Posterior cingulate gyrus (tissue), 11 donors: Measurements from ENCODE around the gene SRSF4.
"Not testable (repeated sequence)": the region's sequence is repeated elsewhere in the genome, so short reads cannot be mapped to it uniquely, and the experiment has no call there.

ENCODE experiments used
- DNase-seq, 10 donors: peaks; one replicate each; pipeline versions ENCODE4 v3.0.0 to v3.0.0-alpha.2; 2020 to 2021; ENCODE audit warnings: mixed read lengths in 3 of 10
- intact Hi-C: fragments of 100-400 bp; cut with DNase I; formaldehyde crosslinking; loops from one replicate; pipeline ENCODE4 v1.15.1; 2023

Gene SRSF4

DNA sequence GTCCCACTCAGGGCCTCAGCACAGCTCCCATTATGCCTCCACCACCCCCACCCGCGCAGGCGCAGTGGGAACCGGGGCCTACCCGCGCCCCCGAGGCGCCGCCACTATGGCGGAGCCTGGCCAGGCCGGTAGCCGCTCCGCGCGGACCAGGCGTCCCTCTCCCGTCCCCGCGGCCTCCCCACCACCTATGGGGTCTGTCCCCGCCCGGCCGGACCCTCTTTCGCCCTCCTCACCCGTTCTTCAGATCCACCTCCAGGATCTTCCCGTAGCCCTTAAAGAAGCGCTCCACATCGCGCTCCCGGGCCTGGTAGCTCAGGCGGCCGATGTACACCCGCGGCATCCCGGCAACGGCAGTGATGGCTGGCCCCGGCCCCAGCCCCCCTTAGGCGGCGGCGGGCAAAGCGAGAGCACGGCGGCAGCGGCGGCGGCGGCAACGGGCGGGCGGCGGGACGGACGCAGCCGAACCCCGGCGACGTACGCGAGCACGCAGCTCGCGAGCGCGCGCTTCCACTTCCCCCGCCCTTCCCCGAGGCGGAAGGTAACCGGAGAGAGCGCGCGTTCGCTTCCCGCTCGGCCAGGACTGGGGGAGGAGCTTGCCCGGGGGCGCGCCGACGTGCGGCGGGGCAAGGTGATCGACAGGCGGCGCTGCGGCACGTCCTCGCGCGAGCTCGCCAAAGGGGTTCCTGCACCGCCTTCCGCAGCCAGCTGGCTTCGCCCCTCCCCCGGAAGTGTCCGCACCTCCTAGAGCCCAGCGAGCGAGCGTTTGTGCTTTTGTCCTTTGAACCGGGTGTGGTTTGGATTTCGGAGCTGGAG, at the start of gene SRSF4:
Gene SRSF4 (minus strand): TSS at position 488 of the 813 bp plus-strand sequence. CDS start 148 bp downstream, at position 340.
- intact Hi-C loops = loop anchor here (2.0 to 5.0 kb wide), 2 partner anchors 21 to 299 kb away; no protein-coding TSS in a partner anchor
- peak; percentile 94 to 100 (median 98) for DNase-seq

DNA sequence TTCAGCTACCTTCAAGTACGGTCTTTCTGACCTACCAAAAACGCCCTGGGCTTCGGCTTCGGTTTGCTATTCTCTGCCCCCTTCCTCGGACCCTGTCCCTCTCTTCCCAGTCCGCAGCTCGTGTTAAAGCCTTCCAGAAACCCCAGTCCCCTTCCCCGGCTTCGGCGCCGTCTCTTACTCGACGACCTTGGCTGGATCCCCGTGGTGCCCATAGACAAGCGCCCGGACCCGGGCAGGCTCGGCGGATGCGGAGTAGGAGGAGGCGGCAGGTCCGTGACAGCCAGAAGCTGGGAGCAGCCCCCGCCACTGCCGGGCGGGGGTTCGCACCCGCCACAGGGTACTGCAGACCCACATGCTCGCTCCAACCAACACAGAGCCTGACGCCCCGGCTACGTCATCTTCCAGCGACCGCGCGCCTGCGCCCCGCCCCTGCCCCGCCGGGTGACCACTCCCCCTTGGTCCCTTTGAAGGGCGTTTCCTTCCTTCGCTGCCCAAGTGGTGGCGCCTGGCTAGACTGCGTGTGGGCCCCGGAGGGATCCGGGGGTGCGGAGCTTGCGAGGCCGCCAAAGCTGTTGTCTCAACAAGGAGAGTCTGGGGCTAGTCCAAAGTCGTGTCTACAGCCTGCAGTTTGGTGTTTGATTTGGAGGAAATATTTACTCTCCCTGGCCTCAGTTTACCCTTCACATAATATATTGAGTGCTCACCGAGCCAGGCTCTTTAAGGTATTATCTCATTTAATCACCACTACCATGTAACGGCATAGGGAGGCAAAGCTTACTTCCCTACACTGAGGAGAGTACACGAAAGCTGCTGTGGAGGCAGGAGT, 49.1 kb upstream of the SRSF4 start, which contains the start of gene MECR:
Gene MECR (minus strand): TSS at position 382 of the 826 bp plus-strand sequence. CDS start 28 bp downstream, at position 354.
- DNase-seq = peak; percentile 92 to 99 (median 96)
- intact Hi-C loops = loop anchor here (10.0 kb wide), 1 partner anchor 1544 kb away; no protein-coding TSS in a partner anchor

DNA sequence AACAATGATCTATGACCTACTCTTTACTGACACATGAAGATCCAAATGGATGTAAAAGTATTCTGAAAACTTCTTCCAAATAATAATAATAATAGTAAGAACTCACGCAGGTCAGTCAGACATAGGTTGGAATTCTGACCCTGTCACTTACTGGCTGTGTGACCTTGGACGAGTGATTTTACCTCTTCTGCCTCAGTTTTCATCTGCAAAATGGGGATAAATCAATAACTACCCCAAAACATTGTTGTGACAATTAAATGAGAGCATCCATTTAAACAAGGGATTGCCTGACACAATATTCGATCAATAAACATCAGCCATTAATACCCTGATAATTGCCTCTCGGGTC, 48.5 kb upstream of the SRSF4 start:
- intact Hi-C loops = loop anchor here (10.0 kb wide), 1 partner anchor 1545 kb away; no protein-coding TSS in a partner anchor
- DNase-seq = no peak

DNA sequence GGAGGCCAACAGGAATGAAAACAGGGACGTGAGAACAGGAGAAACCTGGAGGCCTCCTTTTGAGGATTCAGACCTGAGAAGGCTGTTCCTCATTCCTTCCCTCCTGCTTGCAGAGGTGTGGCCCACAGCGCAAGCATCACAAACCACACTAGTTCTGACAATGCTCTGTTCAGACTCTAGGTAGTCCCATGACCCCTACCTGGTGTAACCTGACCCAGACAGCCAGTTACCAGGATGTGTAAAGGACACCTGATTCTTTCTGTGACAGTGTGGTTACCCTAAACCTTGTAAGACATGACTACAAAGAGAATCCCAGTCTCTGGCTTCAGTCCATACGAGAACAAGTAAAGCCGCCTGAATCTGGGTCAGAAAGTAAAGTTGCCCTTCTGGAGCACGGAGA, 45.8 kb upstream of the SRSF4 start:
- intact Hi-C loops = no loop called here
- peak in 1 of 10 donors; percentile 9 for DNase-seq

DNA sequence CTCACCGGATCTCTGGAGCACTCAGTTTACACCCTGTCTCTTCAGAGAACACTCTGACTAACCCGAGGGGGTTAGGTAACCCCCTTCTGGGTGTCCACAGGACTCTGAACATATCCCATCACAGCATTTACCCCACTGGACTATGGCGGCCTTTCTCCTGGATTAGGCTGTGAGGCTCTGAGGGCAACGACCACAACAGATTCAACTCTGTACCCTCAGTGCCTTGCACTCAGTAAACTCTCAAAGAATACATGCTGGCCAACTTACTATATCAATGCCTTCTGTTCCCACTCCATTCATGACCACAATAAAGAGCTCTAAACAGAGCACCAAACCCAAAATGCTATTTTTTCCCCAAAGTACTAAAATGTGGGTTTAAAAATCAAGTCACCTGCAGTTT, 43.7 kb upstream of the SRSF4 start:
- intact Hi-C loops = no loop called here
- no peak for DNase-seq

DNA sequence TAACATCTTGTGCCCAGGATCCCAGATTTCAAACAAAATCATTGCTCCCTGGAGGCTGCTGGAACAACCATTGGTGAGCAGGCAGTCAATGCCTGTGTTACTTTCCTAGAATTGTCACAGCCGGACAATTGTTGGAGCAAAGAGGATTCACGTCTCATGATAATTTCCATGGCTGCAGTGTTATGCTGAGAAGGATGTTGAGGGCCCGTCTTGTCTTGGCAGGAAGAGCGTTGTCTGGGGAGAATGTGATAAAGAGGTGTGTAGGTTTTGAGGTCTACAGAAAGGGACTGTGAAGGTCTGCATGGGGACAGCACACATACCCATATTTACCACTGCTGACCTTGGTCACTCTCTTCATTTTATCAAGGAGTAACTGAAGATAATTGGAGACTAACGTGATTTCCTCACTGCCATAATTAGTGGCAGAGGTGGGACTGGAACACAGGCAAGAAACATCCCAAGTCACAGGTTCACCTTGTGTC, 42.7 kb upstream of the SRSF4 start:
- no peak for DNase-seq
- intact Hi-C loops = no loop called here

DNA sequence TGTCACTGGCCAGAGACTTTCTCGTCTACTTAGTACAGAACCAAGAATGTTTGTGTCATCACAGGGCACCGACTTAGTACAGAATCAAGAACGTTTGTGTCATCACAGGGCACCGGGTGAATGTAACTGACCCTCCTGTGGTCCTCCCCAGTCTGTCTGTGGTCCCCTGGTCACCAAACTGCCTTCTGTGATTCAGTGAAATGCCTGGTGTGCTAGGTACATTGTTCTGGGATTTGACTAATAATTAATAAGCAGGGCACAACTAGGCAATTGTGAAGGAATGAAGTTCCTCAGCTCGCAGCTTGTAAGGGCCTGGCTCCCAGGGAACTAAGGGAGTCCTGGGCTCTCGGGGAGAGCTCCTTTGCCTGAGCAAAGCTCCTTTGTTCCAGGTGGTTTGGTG, 41.8 kb upstream of the SRSF4 start:
- intact Hi-C loops = no loop called here
- no peak for DNase-seq

DNA sequence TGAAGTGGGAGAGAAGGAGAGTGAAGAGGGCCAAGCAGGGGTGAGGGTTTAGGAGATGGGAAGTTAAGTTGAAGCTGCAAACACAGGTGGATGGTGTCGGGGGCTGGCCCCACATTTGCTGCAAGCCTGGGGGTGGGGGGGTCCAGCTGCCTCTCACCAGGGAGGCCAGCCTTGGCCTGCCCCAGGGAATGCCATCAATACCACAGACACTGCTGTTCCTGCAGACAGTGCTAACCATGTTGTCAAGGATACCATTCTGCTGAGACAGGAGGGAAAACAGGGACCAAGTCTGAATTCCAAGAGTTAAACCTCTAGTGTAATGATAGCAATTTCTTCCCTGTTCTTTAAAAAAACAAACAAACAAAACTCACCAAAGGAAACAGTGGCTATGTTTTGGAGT, 41.0 kb upstream of the SRSF4 start:
- DNase-seq = no peak
- intact Hi-C loops = no loop called here

DNA sequence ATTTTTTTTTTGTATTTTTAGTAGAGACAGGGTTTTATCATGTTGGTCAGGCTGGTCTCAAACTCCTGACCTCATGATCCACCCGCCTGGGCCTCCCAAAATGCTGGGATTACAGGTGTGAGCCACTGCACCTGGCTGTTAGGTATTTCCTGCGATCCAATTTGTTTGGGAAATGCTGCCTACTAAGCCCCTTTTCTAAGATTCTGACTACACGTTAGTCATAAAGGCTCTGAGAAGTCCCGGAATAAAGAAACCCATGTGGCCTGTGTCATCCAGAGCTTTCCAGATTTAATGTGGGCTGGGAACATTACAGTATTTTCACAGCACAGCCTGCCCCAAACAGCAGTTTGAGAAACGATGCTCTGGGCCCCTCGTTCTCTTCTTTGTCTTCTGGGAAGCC, 40.6 kb upstream of the SRSF4 start:
- intact Hi-C loops, DNase-seq: not testable (repeated sequence)

DNA sequence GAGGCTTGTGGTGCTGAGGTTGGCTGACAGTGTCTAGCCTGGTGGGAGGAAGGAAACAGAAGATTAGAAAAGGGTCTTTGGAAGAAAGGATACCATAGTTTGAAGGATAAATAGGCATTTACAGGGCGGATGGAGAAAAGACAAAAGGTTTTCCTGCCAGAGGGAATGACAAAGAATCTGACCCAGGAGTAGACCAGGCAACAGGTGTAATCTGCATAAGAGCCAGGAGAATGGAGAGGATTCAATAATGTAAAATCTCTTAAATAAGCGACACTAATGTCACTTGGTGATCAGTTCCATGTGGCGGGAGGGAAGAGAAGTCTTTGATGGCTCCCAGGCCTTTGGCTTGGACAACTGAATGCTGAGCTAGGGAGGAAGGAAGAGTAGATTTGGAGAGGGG, 39.6 kb upstream of the SRSF4 start:
- DNase-seq = no peak
- intact Hi-C loops = no loop called here

DNA sequence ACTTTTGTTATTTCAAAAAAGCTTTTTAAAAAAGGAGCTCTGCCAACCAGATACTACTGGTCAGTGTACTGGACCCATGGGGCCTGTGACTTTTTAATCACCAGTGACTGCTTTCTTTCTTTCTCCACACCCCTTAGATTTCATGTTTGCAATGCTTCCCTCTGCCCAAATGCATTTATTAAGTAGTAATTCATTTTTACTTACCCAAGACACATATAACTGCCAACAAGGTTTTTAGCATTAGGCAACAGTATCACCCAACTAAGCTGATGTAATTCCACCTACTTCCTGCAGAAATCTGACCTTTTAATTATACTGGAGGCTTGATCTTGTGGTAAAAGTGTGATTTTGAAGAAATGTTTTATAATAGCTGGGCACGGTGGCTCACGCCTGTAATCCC, 36.5 kb upstream of the SRSF4 start:
- DNase-seq = no peak
- intact Hi-C loops = no loop called here

DNA sequence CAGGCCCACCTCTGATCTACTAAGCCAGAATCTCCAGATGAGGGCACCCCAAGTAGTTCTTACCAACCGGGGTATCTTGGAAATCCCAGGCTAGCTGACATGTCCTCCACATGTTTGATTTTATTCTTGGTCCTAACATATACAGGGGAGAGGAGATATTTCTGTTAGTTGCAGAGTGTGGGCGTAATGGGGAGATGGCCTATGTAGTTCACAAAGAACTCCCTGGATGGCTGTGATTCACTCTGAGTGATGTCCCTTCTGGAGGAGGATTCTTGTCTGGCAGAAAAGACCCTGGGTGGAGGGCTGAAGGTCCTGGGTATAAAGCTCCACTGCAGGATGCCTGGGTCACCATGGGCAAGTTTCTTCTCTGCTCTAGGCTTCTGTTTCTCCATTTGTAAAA, 35.9 kb upstream of the SRSF4 start:
- intact Hi-C loops = no loop called here
- no peak for DNase-seq

DNA sequence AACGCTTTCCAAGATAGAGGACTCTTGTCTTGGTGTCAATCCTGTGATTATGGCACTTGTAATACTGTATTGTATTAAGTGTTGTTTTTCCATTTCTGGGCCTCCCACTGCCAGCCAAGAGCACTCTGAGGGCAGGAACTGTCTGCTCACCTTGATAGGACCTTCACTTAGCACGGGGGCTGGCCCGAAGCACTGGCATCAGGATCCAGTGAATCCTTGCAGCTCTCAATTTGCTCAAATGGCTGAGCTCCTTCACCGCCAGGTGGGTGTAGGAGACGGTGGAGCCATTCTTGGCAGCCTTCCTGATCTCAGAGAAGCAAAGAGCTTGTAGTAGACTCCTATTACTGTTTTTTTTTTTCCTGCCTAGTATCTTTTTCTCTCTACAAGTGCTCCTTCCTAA, 31.4 kb upstream of the SRSF4 start:
- DNase-seq = peak in 6 of 10 donors; percentile 27 to 93 (median 56)

DNA sequence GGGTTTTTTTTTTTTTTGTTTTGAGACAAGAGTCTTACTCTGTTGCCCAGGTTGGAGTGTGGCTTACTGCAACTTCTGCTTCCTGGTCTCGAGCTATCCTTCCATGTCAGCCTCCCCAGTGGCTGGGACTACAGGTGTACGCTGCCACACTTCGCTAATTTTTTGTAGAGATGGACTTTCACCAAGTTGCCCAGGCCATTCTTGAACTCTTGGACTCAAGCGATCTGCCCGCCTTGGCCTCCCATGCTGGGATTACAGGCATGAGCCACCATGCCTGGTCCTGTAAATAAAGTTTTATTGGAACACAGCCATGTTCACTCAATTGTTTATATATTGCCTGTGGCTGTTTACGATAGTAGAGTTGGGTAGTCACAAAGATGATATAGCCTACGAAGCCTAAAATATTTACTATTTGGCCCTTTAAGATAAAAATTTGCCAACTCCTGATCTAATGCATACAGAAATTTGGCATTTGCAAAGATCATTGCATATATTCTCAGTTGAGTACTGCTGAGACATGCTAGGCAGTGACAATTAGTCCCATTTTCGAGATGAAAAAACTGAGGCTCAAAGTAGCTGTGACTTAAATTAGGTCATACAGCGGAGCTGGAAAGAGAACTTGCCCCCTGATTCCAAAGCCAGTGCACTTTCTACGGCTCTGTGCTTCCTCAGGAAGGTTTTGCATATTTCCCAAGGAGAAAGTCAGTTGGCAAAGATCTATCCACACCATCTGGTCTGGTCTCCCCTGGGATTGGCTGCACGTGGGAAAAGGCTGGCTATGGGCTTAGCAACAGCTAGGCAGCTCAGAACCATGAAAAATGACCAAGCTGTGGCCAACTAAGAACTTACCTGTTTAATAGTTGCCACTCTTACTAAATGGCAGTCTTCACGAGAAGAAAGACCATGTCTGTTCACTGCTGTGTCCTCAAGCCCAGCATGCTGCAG, 29.7 kb upstream of the SRSF4 start:
- no peak for DNase-seq
- intact Hi-C loops = no loop called here

More for the DNA sequence above, 31.4 kb upstream of the SRSF4 start:
- intact Hi-C loops = no loop called here

DNA sequence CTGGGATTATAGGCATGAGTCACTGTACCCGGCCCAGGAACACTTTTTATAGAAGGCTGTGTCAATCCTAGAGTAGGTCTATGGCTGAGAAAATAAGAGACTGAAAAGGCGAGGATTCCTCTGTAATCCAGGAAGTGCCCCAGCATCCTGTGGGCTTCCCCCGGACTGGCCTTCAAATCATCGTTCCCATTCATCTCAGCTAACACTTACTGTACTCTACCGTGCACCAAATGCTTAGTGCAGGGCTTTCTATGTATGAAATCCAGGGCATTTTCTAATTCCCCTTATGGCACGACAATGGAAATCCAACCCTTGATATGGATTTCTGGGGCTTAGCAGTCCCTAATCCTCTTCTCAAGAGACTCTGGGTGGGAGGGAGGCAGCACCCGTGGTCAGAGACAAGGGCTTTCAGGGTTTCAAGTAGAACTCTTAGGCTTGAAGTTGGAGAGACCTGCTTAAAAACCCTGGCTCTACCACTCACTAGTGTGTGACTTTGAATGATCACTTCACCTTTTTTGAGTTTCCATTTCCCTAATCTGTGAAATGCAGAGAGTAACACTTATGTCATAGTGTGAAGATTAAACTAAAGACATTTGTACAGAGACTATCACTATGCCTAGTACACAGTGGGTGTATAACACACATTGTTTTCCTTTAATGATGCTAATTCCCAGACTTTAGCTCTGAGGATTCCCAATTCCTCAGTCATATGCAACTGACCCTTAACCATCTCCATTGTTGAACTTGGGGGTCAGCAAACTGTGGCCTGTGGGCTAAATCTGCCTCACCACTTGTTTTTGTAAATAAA, 28.8 kb upstream of the SRSF4 start:
- intact Hi-C loops = no loop called here
- DNase-seq = no peak

DNA sequence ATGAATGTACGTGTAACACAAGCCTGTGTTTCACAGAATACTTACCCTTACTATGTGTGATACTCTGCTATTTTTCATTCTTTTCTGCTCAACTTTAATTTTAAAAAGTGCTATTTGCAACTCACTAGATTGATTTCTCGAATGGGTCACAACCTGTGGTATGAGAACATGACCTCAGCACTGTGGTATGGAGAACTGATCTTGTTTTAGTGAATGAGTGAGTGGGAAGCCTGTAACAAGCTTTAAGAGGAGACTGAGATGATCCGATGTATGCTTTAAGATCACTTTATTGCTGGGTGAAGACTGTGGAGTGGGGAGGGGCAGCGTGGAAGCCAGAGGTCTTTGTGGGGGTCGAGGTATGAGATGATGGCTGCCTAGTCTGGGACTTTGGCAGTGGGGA, 27.5 kb upstream of the SRSF4 start:
- no peak for DNase-seq
- intact Hi-C loops = no loop called here

DNA sequence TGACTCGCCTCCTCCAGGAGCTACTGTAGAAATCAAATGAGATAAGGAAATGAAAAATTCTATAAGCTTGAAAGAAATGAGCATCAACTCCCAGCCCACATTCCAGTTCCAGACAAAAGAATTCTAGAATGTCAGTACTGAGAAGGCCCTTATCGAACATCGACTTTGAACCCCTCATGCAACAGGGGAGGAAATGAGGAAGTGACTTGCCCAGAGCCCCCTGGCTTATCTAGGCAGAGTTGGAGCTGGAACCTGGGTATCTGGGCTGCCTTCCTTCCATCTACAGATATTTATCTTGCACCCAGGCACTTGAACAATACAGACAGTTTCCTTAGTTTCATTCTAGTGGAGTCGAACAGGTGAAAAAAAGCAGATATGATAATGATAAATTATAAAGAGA, 26.7 kb upstream of the SRSF4 start:
- intact Hi-C loops = no loop called here
- no peak for DNase-seq

DNA sequence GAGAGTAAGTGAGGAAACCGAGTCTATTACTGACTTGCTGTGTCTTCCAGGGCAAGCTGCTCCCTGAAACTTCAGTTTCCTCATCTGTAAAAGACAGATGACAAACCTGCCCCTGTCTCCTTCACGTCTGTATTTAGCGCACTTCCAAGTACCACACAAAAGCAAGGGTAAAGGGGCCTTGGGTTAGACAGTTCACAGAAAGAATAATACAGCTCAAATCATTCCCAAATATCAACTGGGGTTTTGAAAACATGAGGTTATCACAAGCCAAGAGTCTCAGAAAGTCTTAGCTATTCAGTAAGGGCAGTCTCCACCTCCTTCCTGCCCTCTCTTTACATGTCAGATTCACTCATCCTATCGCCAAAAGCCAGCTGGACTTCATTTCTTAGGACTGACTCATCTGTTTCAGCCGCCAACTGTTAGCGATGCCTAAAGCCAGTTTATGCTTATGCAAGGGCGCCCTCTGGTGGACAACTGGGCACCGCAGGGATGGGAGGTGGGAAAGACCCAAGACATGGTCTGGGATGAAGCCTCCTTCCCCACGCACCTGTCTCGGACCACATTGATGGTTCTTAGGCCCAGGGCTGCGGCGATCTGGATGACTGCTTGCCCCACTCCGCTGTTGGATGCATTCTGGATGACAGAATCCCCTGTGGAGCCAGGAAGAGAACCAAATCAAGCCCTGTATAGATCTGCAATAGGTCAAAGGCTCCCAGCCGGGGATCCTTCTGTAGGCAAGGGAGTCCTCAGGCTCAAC, 21.1 kb upstream of the SRSF4 start:
- peak; percentile 78 to 99 (median 96) for DNase-seq
- intact Hi-C loops = loop anchor here (1.0 to 5.0 kb wide), 4 partner anchors 20 to 415 kb away; no protein-coding TSS in a partner anchor
